Parathyroid adenoma (tissue), 2 donors: ENCODE measurements around the gene TDRD9.

ENCODE experiments used
- H2AFZ ChIP-seq: fragments of 300-600 bp; sonication (generic); one replicate; pipeline ENCODE4 v1.7.0; 2017; ENCODE audit warnings: antibody characterized with exemption, mild to moderate bottlenecking
- H3K27ac ChIP-seq: fragments of 300-600 bp; sonication (generic); one replicate; pipeline ENCODE4 v1.7.0; 2017
- H3K27me3 ChIP-seq: fragments of 300-600 bp; sonication (generic); one replicate; pipeline ENCODE4 v1.7.0; 2017; ENCODE audit warnings: low read length; ENCODE audit not compliant: control insufficient read depth, insufficient read depth
- H3K36me3 ChIP-seq: fragments of 300-600 bp; sonication (generic); one replicate; pipeline ENCODE4 v1.7.0; 2017; ENCODE audit warnings: low read length; ENCODE audit not compliant: control insufficient read depth, insufficient read depth
- H3K4me1 ChIP-seq: fragments of 300-600 bp; sonication (generic); one replicate; pipeline ENCODE4 v1.7.0; 2017; ENCODE audit warnings: control low read depth
- H3K4me2 ChIP-seq: fragments of 300-600 bp; sonication (generic); one replicate; pipeline ENCODE4 v1.7.0; 2017; ENCODE audit warnings: low read length
- H3K4me3 ChIP-seq: fragments of 300-600 bp; sonication (generic); one replicate; pipeline ENCODE4 v1.7.0; 2017; ENCODE audit warnings: low read depth, low read length
- H3K79me2 ChIP-seq: fragments of 300-600 bp; sonication (generic); one replicate; pipeline ENCODE4 v1.7.0; 2017; ENCODE audit warnings: control low read depth
- H3K9ac ChIP-seq: fragments of 300-600 bp; sonication (generic); one replicate; pipeline ENCODE4 v1.7.0; 2017; ENCODE audit warnings: mild to moderate bottlenecking
- H3K9me3 ChIP-seq: fragments of 300-600 bp; sonication (generic); one replicate; pipeline ENCODE4 v1.7.0; 2017; ENCODE audit warnings: low read length; ENCODE audit not compliant: control insufficient read depth
- CTCF ChIP-seq: fragments of 300-600 bp; sonication (generic); IDR thresholded peaks from one replicate; pipeline ENCODE4 v1.7.0; 2017; ENCODE audit warnings: antibody characterized with exemption, mild to moderate bottlenecking
- donor health status: primary hyperparathyroidism.

Gene TDRD9

GRCh38 chr14:104040539-104040938 lies 112.3 kb downstream of the TDRD9 start:
- H3K27ac ChIP-seq = no peak overlapping the region
- no peak overlapping the region for H3K4me3 ChIP-seq

DNA sequence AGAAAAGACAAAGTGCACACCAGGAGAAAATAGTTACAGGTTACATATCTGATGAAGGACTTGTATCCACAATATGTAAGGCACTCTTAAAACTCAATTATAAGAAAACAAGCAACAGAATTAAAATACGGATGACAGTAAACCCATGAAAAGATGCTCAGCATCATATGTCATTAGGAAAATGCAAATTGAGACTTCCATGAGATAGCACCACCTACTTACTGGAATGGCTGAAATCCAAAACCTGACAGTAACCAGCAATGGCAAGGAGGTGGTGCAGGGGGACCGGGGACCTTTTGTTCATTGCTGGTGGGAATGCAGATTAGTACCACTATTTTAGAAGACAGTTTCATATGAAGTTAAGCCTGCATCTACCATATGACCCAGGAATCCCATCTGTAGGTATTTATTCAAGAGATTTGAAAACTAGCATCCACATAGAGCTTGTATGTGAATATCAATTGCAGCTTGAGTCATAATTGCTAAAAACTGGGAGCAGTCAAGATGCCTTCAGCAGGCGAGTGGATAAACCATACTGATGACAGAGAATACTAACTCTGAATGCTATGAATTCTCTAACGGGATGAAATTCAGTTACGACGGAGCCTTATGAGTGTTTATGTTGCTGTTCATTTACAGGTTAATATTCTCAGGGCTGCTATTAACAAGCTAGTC lies 113.3 kb downstream of the TDRD9 start:
- H3K4me1 ChIP-seq = peaks cover 13% of the 10 kb centered on the region
- H3K27me3 ChIP-seq = no peaks in the 10 kb centered on the region
- no peak overlapping the region for H3K27ac ChIP-seq
- H3K9ac ChIP-seq = no peak overlapping the region
- H3K36me3 ChIP-seq = no peaks in the 10 kb centered on the region
- no peak for TF ChIP-seq CTCF
- no peaks in the 10 kb centered on the region for H3K9me3 ChIP-seq
- H2AFZ ChIP-seq = no peak overlapping the region
- H3K79me2 ChIP-seq = peaks cover 11% of the 10 kb centered on the region
- no peak overlapping the region for H3K4me3 ChIP-seq
- no peak overlapping the region for H3K4me2 ChIP-seq

More at GRCh38 chr14:104040539-104040938, 112.3 kb downstream of the TDRD9 start:
- H3K4me2 ChIP-seq = no peak overlapping the region
- no peaks in the 10 kb centered on the region for H3K9me3 ChIP-seq
- peaks cover 11% of the 10 kb centered on the region for H3K79me2 ChIP-seq
- H3K4me1 ChIP-seq = peaks cover 21% of the 10 kb centered on the region
- no peak overlapping the region for H2AFZ ChIP-seq
- H3K36me3 ChIP-seq = no peaks in the 10 kb centered on the region
- H3K27me3 ChIP-seq = no peaks in the 10 kb centered on the region
- no peak overlapping the region for H3K9ac ChIP-seq
- no peak for TF ChIP-seq CTCF

DNA sequence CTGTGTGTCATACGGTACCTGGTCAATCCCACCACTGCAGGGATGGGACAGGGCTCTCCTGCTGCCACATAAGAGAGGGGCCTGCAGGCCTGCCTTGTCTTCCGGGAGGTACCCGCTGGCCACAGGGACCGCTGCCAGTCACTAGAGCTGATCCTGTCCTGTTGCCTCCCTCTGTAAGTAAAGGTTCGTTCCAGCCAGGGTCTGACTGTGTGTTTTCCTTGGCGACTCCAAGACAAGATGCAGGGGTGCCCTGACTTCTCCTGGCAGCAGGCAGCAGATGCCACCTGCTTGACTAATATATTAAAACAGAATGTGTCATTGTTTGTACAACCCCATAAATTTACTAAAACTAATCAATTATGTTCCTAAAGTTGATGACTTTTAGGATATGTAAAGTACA lies 115.8 kb downstream of the TDRD9 start:
- Histone ChIP-seq H3K27me3 (no peaks in the 10 kb centered on the region), H3K9ac (no peak overlapping the region), H2AFZ (no peak overlapping the region), H3K4me3 (no peak overlapping the region), H3K4me2 (no peak overlapping the region), H3K79me2 (peaks cover 5% of the 10 kb centered on the region), H3K9me3 (no peaks in the 10 kb centered on the region), H3K36me3 (no peaks in the 10 kb centered on the region), H3K27ac (no peak overlapping the region), H3K4me1 (peaks cover 5% of the 10 kb centered on the region)
- TF ChIP-seq CTCF = no peak

- no peaks in the 10 kb centered on the region for H3K9me3 ChIP-seq
- no peak overlapping the region for H2AFZ ChIP-seq
- no peak overlapping the region for H3K4me3 ChIP-seq
- H3K4me1 ChIP-seq = peaks cover 5% of the 10 kb centered on the region
- H3K4me2 ChIP-seq = no peak overlapping the region
- H3K79me2 ChIP-seq = no peaks in the 10 kb centered on the region
- H3K36me3 ChIP-seq = no peaks in the 10 kb centered on the region
- TF ChIP-seq CTCF = no peak
- H3K27ac ChIP-seq = no peak overlapping the region
- H3K9ac ChIP-seq = no peak overlapping the region
- no peaks in the 10 kb centered on the region for H3K27me3 ChIP-seq
These were observed 119.5 kb downstream of the TDRD9 start for GRCh38 chr14:104047761-104048160.
